Bronchial epithelial cell (primary cell): ENCODE data around the gene VPS37B. TPM values are rescaled to one million over a fixed set of nuclear protein-coding genes. Genes with fewer than 3 reads are reported as not detected.

Experiments
- DNase-seq: peaks from one replicate; pipeline ENCODE4 v3.0.0-alpha.2; 2010; ENCODE audit warnings: low read depth
- FAIRE-seq: peaks from 2 replicates; lab custom pipeline; 2011; peaks lifted over from hg19 to GRCh38; lab: Jason Lieb, UNC
- H3K27me3 ChIP-seq: 2 replicates; pipeline ENCODE4 v1.5.1; 2011; ENCODE audit warnings: low read length; ENCODE audit not compliant: control insufficient read depth, insufficient read depth
- H3K36me3 ChIP-seq: 2 replicates; pipeline ENCODE4 v1.5.1; 2011; ENCODE audit warnings: low read length; ENCODE audit not compliant: control insufficient read depth, insufficient read depth
- H3K4me3 ChIP-seq: 2 replicates; pipeline ENCODE4 v1.5.1; 2011; ENCODE audit warnings: mild to moderate bottlenecking, low read depth, low read length, control low read depth
- total RNA-seq: library from RNA; depleted of rRNA; stranded (reverse); fragments of >200 nt; gene quantifications from 2 replicates; pipeline ENCODE4 v1.2.1, GENCODE V29; 2014
- TF ChIP-seq, protein P1 (sequence below): IDR thresholded peaks from 2 replicates; pipeline ENCODE4 v1.5.1; 2011; ENCODE audit warnings: mild to moderate bottlenecking, moderate library complexity, low read length, control low read depth, inconsistent platforms; ENCODE audit not compliant: insufficient read depth, severe bottlenecking

The VPS37B gene
- total RNA-seq, 1 donor from 2014 or later = 25.0 TPM

DNA sequence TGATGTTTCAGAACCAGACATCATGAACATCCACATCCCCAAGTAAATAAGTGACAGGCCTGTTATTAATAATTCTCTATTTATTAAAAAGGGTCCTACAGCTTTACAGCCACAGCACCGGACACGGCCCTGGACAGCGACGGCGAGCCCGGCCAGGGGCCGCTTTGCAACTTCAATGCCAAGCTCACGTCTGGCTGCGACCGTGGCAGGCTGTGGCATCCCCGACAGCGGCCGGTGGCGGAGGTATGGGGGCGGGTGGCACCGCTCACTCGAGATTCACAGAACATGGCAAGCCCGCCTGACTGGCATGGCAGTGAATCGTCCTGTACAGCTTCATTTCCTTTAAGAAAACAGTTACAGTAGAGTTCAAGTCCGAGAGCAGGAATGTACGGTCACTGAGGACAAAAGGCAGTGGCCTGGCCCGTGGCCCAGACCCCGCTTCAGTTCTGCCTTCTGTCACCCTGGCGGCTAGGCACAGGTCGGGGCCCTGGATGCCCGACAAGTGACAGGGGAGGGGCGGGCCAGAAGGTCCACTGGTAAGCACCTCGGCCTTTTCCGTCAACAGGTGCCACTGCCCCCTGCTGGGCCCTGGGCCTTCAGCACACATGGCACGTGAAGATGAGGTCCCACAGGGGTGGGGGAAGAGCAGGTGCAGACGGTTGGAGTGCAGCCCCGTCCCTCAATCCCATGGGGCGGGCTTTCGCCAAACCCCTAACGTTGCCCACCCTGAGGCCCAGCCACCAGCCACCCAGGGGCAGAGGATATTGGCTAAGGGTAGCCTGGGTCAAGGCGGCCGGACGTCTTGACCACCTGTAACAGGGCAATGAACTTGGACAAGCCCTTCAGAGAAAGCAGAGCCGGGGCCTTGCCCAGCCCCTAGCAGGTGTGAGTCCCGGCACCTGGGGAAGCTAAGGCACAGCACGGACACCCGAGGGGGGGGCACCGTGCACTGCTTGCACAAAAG lies 30.4 kb downstream of the VPS37B start:
- TF ChIP-seq, protein P1, sequence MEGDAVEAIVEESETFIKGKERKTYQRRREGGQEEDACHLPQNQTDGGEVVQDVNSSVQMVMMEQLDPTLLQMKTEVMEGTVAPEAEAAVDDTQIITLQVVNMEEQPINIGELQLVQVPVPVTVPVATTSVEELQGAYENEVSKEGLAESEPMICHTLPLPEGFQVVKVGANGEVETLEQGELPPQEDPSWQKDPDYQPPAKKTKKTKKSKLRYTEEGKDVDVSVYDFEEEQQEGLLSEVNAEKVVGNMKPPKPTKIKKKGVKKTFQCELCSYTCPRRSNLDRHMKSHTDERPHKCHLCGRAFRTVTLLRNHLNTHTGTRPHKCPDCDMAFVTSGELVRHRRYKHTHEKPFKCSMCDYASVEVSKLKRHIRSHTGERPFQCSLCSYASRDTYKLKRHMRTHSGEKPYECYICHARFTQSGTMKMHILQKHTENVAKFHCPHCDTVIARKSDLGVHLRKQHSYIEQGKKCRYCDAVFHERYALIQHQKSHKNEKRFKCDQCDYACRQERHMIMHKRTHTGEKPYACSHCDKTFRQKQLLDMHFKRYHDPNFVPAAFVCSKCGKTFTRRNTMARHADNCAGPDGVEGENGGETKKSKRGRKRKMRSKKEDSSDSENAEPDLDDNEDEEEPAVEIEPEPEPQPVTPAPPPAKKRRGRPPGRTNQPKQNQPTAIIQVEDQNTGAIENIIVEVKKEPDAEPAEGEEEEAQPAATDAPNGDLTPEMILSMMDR = peak; percentile 56
- Histone ChIP-seq H3K4me3 (no peak overlapping the region), H3K27me3 (no peaks in the 10 kb centered on the region), H3K36me3 (peaks cover 29% of the 10 kb centered on the region)
- no peak for DNase-seq
- FAIRE-seq = no peak

DNA sequence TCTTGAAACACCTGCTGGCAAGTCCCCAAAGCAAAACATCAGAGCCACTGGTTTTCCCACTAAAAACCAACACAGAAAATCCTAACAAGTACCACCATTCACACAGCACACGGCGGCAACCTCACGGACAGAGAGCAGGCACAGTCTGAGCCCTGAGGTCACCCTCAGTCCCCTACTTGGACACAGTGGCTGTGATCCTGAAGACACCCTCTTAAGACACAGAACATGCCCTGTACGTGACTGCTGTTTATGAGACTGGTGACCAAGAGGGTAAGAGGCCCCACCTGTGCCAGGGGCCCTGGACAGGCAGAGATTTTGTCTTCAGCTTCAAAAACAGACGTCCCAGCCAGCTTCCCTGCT lies 31.1 kb downstream of the VPS37B start:
- peaks cover 24% of the 10 kb centered on the region for H3K36me3 ChIP-seq
- DNase-seq (no peak), FAIRE-seq (no peak)
- TF ChIP-seq, protein P1 = no peak
- H3K27me3 ChIP-seq = no peaks in the 10 kb centered on the region
- H3K4me3 ChIP-seq = no peak overlapping the region

DNA sequence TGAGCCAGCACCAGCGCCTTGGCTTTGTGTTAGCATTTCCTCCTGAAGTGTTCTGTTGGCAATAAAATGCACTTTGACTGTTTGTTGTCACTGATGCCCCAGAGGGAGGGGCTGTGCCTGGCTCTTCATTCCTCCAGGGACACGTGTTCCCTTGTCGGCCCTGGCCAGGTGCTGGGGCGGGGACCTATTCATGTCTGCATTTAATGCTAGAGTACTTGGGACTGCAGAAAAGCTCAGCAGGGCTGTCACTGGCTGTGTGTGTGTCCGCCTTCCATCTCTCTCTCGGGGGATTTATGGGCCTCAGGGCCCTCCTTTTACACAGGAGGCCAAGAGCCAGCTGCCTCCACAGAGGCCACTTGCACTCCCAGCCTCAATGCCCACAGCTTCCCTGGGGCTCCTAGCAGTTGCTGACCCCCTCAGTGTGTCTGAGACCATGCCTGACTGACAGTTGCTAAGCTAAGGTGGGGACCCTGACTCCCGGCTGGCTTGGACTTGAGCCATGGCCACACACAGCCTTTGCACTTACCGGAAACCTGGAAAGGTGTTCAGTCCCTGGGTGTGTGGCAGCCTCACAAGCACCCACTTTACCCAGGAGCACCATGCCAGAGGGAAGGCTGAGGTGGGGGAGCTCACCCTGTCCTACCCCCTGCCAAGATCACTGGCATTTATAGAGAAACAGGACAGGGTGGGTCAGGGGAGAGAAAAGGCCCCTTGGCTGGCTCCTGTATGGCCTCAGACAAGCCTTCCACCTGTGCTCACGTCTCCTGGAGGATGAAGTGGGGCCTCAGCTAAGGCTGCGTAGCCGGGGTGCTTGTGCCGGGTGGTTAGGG lies 32.8 kb downstream of the VPS37B start:
- no peak overlapping the region for H3K4me3 ChIP-seq
- H3K27me3 ChIP-seq = no peaks in the 10 kb centered on the region
- H3K36me3 ChIP-seq = peaks cover 21% of the 10 kb centered on the region
- FAIRE-seq (peak; percentile 70), DNase-seq (no peak)
- TF ChIP-seq, protein P1 = no peak

DNA sequence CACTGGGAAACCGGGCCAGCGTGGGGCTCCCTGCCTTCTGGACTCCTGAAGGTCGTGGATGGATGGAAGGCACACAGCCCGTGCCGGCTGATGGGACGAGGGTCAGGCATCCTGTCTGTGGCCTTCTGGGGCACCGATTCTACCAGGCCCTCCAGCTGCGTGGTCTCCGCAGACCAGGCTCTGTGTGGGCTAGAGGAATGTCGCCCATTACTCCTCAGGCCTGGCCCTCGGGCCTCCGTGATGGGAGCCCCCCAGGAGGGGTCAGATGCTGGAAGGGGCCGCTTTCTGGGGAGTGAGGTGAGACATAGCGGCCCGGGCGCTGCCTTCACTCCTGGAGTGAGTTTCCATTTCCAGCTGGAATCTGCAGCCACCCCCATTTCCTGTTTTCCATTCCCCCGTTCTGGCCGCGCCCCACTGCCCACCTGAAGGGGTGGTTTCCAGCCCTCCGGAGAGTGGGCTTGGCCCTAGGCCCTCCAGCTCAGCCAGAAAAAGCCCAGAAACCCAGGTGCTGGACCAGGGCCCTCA lies 33.8 kb downstream of the VPS37B start:
- H3K27me3 ChIP-seq = no peaks in the 10 kb centered on the region
- TF ChIP-seq, protein P1 = no peak
- FAIRE-seq = no peak
- DNase-seq = no peak
- no peak overlapping the region for H3K4me3 ChIP-seq
- peaks cover 16% of the 10 kb centered on the region for H3K36me3 ChIP-seq

DNA sequence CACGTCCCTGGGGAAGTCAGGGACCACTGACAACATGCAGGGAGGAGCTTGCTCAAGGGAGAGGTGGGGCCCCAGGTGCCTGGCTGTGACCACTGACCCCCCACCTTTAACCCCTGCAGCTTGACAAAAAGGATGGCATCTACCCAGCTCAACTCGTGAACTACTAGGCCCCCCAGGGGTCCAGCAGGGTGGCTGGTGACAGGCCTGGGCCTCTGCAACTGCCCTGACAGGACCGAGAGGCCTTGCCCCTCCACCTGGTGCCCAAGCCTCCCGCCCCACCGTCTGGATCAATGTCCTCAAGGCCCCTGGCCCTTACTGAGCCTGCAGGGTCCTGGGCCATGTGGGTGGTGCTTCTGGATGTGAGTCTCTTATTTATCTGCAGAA lies 34.3 kb downstream of the VPS37B start:
- FAIRE-seq (no peak), DNase-seq (no peak)
- TF ChIP-seq, protein P1 = no peak
- H3K4me3 ChIP-seq = no peak overlapping the region
- H3K27me3 ChIP-seq = no peaks in the 10 kb centered on the region
- peaks cover 12% of the 10 kb centered on the region for H3K36me3 ChIP-seq
